ENCODE measurements around the gene DIP2C.

DNA sequence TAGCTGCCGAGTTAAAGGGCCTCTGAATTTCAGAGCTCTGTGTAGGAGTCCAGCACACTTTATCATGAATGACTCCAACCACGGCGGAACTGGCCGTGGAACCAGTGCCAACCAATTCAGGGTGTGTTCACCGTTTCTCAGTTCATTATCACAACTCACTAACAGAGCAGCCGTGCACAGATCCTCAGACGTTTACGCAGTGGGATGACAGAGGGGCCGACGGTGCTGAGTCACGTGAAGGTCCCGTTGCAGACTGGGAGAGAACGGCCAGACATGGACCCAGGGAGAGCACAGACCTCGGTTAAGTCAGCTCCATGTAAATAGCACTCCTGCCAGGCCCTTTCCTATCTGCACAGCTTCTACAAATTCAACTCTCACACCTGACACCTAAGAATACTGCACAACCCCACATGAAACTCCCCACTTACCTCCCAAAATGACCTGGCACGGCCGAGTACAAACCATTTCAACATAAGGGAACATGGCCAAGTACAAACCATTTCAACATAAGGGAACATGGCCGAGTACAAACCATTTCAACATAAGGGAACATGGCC is 95.5 kb downstream of the DIP2C start:
- TF ChIP-seq, protein P1, sequence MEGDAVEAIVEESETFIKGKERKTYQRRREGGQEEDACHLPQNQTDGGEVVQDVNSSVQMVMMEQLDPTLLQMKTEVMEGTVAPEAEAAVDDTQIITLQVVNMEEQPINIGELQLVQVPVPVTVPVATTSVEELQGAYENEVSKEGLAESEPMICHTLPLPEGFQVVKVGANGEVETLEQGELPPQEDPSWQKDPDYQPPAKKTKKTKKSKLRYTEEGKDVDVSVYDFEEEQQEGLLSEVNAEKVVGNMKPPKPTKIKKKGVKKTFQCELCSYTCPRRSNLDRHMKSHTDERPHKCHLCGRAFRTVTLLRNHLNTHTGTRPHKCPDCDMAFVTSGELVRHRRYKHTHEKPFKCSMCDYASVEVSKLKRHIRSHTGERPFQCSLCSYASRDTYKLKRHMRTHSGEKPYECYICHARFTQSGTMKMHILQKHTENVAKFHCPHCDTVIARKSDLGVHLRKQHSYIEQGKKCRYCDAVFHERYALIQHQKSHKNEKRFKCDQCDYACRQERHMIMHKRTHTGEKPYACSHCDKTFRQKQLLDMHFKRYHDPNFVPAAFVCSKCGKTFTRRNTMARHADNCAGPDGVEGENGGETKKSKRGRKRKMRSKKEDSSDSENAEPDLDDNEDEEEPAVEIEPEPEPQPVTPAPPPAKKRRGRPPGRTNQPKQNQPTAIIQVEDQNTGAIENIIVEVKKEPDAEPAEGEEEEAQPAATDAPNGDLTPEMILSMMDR (IDR thresholded peaks at IDR 0.05): no peak
- no peak for TF ChIP-seq POLR2A (IDR thresholded peaks at IDR 0.05)
